ENCODE data around the gene TNPO3.

Gene TNPO3

DNA sequence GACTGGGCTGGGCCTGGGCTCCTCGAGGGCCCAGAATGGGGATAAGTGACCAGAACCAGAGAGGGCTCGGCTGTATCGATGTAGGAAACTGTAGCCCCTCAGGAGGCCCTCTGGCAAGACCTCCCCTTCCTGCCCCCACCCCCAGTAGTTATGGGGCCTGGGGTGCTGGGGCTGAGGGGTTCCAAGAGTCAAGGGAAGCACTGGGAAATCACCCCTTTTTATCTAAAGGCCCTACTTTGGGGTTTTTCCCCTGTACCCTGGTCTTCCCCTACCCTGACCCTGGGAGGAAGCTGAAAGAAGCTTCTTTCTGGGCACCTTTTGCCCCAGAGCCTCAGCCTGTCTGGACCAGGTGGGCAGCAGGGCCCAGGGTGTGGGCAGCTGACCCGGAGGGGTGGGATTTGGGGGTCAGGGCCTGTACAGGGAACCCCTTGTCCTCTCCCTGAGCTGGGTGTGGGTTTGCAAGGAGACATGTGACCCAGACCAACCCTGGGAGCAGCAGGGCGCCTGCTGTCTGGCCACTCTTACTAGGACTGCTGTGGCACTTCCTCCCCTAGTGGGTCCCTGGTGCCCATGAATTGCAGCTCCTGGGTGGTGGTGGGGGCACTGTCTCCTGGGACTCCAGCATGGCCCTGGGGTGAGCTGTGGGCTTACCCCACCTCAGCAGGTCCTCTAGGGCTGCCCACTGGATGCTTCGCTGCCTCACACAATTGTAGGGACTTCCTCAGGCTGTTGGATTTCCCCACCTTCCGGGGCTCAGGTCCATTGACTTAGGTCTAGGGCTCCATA is 115.6 kb downstream of the TNPO3 start:
- DNase-seq (ENCODE audit: low read depth, low spot score): no peak

DNA sequence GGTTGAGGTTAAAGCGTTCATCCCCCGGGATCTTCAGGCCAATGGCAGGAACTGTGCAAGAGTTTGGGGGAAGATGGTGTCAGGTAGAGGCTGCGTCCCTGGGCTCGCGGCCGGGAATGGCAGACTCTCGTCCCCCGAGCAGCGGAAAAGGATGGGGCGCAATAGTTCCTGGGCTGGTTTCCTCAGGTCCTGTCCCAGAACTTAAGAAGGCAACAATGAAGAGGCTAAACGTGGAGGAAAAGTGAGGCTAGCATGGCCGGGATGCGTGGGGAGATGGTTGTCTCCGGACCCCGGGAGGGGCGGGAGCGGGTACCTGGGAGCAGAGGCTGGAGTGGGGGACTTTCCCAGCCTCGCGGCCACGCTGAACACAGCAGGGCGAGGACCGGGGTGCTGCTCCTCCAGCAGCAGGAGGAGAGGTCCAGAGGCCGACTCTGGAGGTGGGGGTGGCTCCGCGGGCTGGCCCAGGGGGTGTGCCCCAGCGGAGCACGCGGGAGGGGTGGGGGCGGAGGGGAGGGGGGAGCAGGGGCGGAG is 116.3 kb downstream of the TNPO3 start:
- DNase-seq (ENCODE audit: low read depth, low spot score): no peak

DNA sequence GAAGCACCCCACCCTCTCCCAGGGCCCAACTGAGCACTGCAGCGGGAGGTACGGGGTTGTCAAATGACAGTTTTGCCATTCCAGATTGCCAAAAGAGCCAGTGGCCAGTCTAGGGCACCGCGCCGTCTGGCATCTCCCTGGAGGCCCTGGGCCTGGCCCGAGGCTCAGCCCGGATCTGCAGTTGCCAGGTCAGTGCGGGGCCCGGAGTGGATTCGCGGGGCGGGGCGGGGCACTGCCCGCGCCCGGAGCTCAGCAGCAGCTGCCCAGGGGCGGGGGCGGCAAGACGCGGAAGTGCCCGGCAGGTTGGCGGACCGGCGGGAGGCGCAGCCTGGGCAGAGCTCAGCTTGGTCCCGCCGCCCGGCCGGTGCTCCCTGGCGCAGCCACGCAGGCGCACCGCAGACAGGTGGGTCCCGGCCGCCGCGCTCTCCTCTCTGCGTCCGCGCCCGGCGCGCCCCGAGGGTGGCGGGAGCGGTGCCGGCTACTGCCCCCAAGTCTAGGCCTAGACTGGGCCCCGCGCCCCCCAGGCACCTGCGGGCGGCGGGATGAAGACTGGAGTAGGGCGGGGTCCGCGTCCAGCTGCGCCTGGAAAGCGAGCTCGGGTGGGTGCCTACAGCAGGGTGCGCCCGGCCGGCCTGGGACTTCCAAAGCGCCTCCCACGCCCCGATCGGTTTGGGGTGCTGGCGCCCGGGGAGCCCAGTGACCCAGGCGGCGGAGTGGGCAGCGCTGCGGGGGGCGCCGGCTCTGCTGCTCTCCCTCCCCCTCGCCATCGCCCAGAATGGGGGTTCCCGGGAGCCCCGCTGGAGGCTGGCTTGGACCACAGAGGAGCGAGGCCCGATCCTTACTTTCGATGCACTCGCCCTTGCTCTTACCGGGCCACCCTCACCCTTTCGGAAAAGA is 117.0 kb downstream of the TNPO3 start, which contains the start of gene IRF5:
IRF5 (plus strand) TSS at position 281 of the 897 bp plus-strand sequence. CDS start 4,155 bp downstream, outside the sequence.
- DNase-seq (ENCODE audit: low read depth, low spot score): no peak

DNA sequence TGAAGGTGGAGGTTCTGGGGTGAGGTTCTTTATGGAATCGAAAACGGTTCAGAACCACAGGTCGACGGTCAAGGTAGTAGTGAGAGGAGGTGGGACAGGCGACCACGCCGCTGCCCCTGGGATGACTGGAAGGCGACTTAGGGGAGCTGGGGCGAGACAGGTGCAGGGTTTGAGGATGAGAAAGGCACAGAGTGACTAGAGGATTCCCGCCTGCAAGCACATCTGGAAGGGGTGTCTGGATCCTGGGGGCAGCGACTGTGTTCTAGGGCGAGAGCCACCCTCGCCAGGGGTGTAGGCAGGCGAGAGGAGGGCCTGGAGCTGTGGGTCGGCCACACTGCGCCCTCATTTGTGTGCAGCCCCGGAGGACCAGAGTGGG is 117.7 kb downstream of the TNPO3 start:
- DNase-seq (ENCODE audit: low read depth, low spot score): no peak

DNA sequence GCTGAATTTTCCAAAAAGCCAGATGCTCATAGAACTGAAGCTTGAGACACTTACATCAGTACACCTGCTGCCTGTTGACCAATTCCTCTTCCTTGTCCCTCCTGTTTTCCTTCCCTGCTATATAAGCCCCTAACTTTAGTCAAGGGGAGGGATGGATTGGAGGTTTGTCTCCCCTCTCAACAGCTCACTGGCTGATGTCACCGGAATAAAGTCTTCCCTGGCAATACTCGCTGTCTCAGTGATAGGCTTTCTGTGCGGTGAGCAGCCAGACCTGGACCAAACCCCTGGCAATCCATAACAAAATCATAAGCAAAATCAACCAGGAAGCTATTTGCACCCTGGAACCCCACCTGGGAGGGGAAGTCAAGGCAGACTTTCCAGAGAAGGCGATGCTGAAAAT is 118.1 kb downstream of the TNPO3 start:
- DNase-seq (ENCODE audit: low read depth, low spot score): no peak

DNA sequence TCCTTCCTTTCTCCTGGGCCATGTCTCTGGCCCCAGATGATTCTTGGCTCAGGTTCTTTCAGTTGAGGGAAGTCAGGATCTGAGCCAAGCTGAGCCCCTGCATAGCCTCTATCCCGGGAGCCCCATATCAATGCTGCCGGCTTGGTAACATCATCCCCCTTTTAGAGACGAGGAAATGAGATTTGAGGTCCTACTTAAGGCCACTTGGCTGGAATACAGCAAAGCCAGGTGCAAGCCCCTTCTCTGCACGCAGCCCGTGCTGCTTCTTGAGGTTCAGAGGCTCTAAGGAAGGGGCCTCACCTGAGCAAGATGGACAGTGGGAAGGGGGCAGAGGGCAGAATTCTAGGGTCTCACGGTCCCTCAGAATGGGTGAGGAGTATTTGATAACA is 119.6 kb downstream of the TNPO3 start:
- DNase-seq (ENCODE audit: low read depth, low spot score): no peak

DNA sequence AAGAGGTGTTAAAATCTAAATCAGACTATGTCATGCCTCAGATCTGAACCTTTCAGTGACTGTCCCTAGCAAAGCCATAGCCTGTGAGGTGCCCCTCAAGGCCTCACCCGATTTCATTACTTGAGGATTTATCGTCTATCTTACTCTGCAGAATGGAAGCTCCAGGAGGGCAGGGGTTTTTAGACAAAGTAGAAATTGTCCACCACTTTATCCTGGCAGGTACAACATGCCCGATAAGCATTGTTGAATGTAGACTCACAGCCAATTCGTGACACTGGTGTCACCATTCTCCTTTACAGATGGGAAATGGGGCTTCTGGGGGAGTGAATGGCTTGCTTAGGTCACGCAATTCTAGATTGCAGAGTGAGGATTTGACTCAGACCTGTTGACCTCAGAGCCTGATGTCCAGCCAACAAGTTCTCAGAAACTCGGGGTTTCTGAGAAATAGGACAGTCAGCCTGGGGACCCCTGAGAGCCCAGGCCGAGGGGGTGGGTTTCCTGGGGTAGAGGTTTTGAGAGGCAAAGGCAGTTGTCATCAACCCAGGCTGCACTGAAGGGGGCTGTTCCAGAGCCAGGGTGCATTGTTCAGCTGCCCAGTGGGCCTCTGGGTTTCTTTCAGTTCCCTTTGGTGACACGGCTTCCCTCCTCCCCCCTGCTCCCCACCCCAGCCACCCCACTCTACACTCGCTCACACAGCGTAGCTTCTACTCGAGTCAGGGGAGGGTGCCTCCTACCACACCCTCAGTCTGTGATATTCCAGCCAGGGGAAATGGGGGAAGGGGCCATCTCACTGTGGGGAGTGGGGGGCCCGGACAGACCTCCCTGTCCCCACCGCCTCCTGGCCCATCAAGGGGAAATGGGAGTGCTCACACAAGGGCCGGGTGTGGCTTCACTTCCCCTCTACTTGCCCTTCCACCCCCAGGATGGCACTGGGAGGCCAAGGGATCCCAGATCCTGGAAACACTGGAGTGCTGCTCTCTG is 120.3 kb downstream of the TNPO3 start:
- DNase-seq (ENCODE audit: low read depth, low spot score): no peak

DNA sequence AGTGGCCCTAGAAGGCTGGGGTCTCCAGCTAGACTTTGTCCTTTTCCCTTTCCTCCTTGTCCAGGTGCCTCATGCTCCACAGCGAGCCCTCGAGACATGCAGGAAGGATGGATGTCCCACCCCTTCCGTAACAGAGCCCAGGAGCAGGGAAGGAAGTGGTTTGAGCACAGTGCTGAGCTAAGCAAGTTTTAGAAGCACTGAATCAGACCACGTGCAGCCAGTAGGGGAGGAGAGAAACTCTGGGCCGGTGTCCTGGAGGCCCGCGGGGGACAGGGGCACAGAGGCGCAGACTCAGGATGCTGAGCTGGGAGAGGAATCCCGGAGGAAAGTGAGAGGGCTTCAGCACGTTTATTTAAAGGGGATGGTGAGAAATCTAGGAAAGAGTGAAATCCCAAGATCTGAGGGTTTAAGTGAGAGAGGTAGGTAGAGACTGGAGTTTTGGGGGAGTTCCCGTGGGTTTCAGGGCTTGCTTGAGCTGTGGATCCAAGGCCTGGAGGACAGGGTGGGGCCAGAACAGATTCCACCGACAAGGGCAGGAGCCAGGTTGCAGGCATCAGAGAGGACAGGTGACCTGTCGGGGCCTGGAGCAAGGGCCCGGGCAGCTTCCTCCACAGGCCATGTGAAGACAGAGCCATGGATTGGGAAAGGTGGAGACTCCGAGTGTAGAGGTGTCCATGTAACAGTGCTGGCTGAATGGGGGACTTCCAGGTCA is 121.6 kb downstream of the TNPO3 start:
- DNase-seq (ENCODE audit: low read depth, low spot score): peak; percentile 38

DNA sequence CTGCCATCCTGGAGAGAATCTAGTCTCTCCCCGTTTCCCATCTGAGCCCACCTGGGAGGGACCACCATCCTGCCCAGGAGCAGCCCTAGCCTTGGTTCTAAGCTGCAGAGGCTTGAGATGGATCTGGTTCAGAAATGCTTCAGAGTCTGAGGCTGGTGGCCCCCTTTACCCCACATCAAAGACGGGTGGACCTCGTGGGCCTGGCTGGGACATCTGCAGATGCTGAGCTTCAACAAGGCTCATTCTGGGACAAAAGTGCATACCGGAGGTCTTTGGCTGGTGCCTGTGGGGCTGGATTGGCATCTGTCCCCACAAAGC is 122.1 kb downstream of the TNPO3 start:
- DNase-seq (ENCODE audit: low read depth, low spot score): no peak

DNA sequence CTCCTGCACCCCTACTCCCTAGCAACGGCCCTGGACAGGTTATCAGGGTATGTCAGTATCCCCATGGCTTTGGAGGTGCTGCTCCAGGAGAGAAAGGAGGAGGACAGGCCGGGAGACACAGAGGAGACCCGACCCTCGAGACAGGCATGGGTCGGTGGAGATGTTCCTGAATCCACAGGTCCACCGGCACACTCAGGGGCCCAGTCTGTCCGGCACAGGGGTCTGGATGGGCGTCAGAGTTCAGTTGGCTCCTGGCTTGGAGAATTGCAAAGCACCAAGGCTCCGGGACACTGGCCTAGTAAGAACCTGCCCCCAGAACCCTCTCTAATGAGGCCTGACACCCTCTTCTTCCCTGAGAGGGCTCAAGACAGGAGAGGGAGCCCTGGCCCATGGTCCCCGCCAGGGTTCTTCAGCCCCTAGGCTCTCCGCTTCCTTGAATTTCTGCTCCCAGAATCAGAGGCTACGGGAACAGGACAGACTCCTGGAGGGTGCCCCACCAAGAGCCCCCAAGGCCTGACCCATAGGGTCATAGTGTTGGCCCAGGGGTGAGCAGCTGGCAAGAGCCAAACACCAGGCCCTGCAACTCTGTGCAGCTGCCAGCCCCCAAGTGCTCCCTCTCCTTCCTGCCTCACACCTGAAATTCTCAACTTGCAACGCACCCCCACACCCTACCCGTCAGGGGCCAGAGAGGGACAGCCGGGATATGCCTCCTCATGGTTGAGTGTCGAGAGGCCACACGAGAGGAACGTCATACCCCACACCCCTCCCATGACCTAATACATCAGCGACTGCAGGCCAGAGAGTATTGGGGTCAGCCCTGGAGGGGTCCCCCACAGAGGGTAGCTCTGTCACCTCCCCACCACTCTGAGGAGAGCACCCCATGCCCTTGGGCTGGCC is 122.7 kb downstream of the TNPO3 start:
- DNase-seq (ENCODE audit: low read depth, low spot score): no peak

DNA sequence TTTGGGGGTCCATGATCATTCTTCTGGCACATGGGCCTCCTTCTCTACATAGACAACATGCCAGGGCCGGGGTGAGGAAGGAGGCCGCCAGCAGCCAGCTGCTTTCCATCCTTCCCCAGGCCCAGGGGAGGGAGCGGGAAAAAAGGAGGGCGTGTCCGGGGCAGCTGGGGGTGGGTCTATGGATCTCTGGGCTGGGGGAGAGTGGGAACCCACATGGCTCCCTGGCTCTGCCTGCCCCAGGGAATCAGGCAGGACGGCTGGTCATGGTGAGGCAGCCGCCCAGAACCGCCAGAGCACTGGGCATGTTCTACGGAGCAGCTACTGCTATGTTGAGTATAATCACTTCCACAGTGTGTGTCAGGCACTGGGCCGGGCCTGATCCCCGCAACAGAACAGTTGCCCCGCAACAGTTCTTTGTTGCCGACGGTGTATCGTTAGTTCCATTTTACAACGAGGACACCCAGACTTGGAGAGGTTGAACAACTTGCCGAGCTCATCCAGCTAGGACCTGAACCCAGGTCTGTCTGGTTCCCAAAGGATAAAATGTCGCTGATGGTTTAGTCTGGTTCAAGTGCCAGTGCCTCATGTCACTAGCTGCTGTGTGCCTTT is 123.6 kb downstream of the TNPO3 start:
- DNase-seq (ENCODE audit: low read depth, low spot score): no peak

DNA sequence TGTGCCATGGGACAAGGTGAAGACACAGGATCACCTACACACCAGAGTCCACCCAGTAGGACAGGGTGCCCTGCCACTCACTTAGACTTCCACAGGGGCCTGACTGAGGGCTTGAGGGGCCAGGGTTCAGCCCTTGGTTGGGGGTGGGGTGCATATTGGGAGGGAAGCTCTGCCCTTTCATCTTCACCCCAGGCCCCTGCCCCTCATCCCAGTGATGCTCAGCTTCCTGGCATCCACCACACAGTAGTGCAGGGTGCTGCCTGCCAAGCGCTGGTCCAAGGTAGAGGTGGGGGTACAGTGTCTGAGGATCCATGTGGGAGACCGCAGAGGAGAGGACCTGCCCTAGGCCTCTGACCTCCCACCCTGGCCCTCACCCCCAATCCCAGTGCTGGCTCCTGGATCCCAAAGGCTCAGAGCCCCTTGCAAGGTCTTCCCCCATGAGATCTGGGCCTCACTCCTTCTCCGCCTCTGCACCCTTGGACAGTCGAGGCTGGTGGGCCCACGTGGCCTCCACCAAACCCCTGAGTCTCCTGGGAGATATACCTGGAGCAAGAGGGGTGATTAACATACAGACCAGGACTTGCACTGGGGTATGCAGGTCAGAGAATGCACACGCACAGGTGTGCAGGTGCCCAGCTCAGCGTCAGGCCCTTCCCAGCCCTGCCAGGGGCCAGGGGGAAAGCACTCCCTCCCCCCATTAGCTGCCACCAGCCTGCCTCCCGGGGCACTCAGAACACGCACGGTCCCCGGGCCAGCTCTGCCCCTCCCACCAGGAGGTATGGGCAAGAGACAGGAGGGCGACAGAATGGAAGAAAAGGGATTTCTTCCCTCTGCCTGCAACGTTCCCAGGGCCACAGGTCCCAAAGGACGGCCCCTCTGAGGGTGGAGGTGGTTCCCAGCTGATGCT is 125.8 kb downstream of the TNPO3 start:
- DNase-seq (ENCODE audit: low read depth, low spot score): no peak

DNA sequence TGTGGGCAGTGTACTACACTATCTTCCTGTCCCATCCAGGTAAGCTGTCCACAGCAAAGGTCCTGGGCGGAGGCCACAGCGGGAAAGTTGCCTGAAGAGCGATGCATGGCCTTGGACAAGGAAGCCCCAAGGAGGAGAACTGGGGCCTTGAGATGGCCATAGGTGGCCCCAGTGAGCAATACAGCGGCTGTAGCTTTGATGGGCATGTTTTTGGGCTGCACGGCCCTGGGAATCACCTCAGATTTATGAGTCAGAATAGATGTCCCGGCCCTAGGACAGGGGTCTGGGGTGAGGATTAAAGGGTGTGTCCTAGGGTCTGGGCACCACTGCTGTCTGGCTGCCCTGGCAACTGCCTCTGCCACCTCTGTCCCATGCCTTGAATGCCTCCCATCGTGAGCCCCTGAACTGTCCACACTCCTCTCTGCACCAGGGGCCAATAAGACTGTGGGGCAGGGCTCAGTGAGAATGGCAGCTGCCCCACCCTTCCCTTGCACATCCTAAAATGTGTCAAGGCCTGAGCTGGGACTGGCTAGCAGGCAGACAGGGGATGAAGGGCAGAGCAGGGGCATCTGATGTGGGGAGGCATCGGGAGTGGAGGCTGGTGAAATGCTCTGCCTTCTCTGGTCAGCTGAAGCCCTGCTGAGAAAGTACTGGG is 126.6 kb downstream of the TNPO3 start:
- DNase-seq (ENCODE audit: low read depth, low spot score): no peak

DNA sequence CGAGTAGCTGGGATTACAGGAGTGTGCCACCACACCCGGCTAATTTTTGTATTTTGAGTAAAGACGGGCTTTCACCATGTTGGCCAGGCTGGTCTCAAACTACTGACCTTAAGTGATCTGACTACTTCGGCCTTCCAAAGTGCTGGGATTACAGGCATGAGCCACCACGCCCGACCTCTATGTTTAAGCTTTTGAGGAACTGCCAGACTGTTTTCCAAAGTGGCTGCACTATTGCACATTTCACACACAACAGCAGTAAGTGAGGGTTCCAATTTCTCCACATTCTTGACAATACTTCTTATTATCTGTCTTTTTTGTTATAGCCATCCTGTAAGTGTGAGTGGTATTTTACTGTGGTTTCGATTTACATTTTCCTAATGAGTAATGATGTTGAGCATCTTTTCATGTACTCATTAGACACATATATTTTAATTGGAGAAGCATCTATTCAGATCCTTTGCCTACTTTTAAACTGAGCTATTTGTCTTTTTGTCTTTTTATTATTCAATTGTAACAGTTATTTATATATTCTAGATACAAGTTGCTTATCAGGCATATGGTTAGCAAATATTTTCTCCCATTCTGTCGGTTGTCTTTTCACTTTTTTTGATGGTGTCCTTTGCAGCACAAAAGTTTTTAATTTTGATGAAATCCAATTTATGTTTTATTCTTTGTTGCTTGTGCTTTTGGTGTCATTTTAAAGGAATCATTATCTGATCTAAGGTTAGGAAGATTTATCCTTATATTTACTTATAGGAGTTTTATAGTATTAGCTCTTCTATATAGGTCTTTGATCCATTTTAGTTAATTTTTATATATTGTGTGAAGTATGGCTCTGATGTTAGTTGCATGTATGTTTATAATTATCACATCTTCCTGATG is 130.0 kb downstream of the TNPO3 start:
- no peak for DNase-seq (ENCODE audit: low read depth, low spot score)

DNA sequence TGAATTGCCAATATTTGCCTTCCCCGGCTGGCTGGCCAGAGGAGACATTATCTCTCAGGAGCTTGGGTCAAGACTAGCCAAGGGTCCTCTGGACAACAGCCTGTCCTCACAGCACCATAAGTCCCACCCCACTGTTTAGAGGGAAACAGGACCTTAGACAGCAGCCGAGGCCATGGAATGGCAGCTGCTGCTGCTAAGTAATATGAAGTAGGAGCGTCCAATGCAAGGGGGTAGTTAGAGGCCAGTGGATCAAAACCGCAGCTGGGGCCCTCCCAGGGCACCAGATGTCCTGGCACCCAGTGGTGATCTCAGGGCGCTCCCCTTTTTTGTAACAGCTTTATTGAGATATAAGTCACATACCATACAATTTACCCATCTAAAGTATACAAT is 131.5 kb downstream of the TNPO3 start:
- no peak for DNase-seq (ENCODE audit: low read depth, low spot score)

DNA sequence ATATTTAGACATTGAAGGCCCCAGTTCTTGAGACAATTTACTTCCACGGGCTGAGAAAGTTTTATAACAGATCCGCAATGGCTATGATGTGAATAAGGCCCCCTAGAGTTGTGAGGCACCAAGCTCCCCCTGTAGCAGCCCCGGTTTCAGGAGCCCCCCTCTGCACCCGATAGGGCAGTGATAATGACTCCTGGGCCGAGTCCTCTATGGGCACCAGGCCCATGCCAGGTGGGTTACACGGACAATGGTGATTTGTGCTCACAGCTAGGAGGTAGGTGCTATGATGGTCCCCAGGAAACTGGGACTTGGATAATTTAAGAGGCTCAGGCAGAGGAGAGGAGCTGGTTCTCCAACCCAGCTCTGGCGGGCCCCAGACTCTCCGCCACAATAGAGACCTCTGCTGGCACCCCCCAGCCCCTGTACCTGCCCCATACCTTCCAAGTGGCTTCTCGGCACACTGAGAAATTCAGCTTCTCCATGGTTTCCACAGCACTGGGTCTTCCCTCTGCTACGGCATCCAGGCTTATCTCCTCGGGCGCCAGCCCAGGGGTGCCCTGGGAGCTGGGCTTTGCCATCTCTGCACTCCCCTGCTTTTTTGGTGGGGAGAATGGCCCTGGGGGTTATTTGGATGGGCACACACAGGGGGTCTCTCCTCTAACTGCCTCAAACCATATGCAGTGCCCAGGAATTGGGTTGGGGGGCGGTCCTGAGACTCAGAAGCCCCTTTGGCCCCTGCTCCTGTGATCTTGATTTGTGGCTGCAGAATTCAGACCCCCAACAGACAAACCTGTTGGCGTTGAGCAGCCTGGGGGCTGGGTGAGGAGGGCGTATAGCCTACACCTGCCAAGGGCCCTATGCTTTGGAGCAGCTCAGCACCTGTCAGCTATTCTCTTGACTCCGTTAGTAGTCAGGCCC is 132.2 kb downstream of the TNPO3 start:
- DNase-seq (ENCODE audit: low read depth, low spot score): no peak

Measured in ELF-1 (cell line).